A673 (cell line): ENCODE results near the gene FAM3B. TPM values are rescaled to one million over a fixed set of nuclear protein-coding genes. Genes with fewer than 3 reads are reported as not detected.
"Not testable (repeated sequence)": the region's sequence is repeated elsewhere in the genome, so short reads cannot be mapped to it uniquely, and the experiment has no call there.

ENCODE experiments used
- BruUV-seq: library from RNA; stranded (reverse); fragments of 400-500 nt; replicated peaks from 2 replicates; lab custom pipeline; 2021; lab: Mats Ljungman, UMichigan
- CTCF ChIA-PET: fragments of 300-600 bp; sonication (Branson Sonifier 250); formaldehyde crosslinking; loops from one replicate; lab custom pipeline; 2022; ENCODE audit warnings: antibody characterized with exemption; lab: Charles Lee
- POLR2A ChIA-PET: fragments of 300-600 bp; sonication (Branson Sonifier 250); formaldehyde crosslinking; loops from one replicate; lab custom pipeline; 2022; ENCODE audit warnings: antibody characterized with exemption; ENCODE audit not compliant: low non-redundant PET; lab: Charles Lee
- DNase-seq: peaks from one replicate; pipeline ENCODE4 v3.0.0-alpha.2; 2015; ENCODE audit warnings: low spot score
- H3K27ac ChIP-seq: fragments of 200-600 bp; sonication (generic); 2 replicates; pipeline ENCODE4 v1.5.1; 2016; ENCODE audit warnings: mixed run types, low read depth, mild to moderate bottlenecking, mixed read lengths, antibody characterized with exemption, low read length; ENCODE audit not compliant: poor library complexity, severe bottlenecking
- H3K27me3 ChIP-seq: fragments of 200-600 bp; sonication (generic); replicated peaks from 2 replicates; pipeline ENCODE4 v1.6.1; 2017; ENCODE audit warnings: mixed run types, low read depth, mild to moderate bottlenecking, mixed read lengths, antibody characterized with exemption, low read length; ENCODE audit not compliant: insufficient read depth, poor library complexity
- H3K36me3 ChIP-seq: fragments of 200-600 bp; sonication (generic); 2 replicates; pipeline ENCODE4 v1.6.1; 2016; ENCODE audit warnings: mixed run types, mild to moderate bottlenecking, mixed read lengths, antibody characterized with exemption, low read length; ENCODE audit not compliant: insufficient read depth, poor library complexity, severe bottlenecking
- H3K4me1 ChIP-seq: fragments of 200-600 bp; sonication (generic); 2 replicates; pipeline ENCODE4 v1.6.1; 2017; ENCODE audit warnings: mixed run types, mild to moderate bottlenecking, mixed read lengths, antibody characterized with exemption, low read length; ENCODE audit not compliant: insufficient read depth, poor library complexity, severe bottlenecking
- H3K4me3 ChIP-seq: fragments of 200-600 bp; sonication (generic); 2 replicates; pipeline ENCODE4 v1.5.1; 2016; ENCODE audit warnings: low read depth, mixed run types, mild to moderate bottlenecking, mixed read lengths, low read length; ENCODE audit not compliant: poor library complexity, severe bottlenecking
- H3K9me3 ChIP-seq: fragments of 200-600 bp; sonication (generic); 2 replicates; pipeline ENCODE4 v1.6.1; 2016; ENCODE audit warnings: mixed run types, low read depth, mild to moderate bottlenecking, mixed read lengths, antibody characterized with exemption, low read length; ENCODE audit not compliant: poor library complexity, severe bottlenecking
- EZH2 ChIP-seq: fragments of 200-600 bp; sonication (generic); IDR thresholded peaks from 2 replicates; pipeline ENCODE4 v1.6.1; 2017; ENCODE audit warnings: borderline replicate concordance, low read depth, mild to moderate bottlenecking, mixed read lengths, antibody characterized with exemption, low read length; ENCODE audit not compliant: poor library complexity, severe bottlenecking
- intact Hi-C: fragments of 100-400 bp; cut with micrococcal nuclease; formaldehyde crosslinking; loops from one replicate; pipeline ENCODE4 v1.10.0; 2022; ENCODE audit not compliant: unreplicated experiment
- total RNA-seq: library from RNA; stranded (reverse); gene quantifications from 2 replicates; pipeline ENCODE4 v1.2.3, GENCODE V29; 2021
- TF ChIP-seq, protein P1 (sequence below): fragments of 300-800, 200-600 bp; sonication (generic); conservative IDR thresholded peaks from 2 replicates; pipeline ENCODE4 v1.5.1; 2017; ENCODE audit warnings: low read depth, mild to moderate bottlenecking, antibody characterized with exemption, low read length, moderate library complexity, mixed read lengths

The FAM3B gene
- total RNA-seq, 1 experiment from 2014 or later, result not detected

DNA sequence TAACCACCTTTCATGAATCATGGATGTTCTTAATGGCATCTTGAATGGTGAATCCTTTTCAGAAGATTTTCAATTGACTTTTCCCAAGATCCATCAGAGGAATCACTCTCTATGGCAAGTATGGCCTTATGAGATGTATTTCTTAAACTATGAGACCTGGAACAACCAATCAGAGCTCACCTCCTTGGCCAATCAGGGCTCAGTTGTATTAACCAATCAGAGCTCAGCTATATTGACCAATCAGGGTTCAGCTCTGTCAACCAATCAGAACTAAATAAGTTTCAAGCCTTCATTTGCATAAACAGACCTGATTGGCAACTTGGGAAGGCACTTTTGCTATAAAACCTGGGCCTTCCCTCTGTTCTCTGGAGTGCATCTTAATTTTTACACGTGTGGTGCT lies 13.6 kb upstream of the FAM3B start:
- H3K36me3 ChIP-seq, result no peaks in the 10 kb centered on the region
- CTCF ChIA-PET, result interaction anchor here (0.7 kb wide), 1 partner anchor 17 kb away, joined by 3 read pairs; no protein-coding TSS in a partner anchor
- H3K27ac ChIP-seq, result no peak overlapping the region
- no peaks in the 10 kb centered on the region for H3K4me1 ChIP-seq
- no peaks in the 10 kb centered on the region for H3K9me3 ChIP-seq
- H3K27me3 ChIP-seq, result no peaks in the 10 kb centered on the region
- BruUV-seq, result no TSS peak
- intact Hi-C loops, result no loop called here
- no peak overlapping the region for H3K4me3 ChIP-seq
- no peak for DNase-seq
- POLR2A ChIA-PET, result no interaction called here
- TF ChIP-seq, protein P1, sequence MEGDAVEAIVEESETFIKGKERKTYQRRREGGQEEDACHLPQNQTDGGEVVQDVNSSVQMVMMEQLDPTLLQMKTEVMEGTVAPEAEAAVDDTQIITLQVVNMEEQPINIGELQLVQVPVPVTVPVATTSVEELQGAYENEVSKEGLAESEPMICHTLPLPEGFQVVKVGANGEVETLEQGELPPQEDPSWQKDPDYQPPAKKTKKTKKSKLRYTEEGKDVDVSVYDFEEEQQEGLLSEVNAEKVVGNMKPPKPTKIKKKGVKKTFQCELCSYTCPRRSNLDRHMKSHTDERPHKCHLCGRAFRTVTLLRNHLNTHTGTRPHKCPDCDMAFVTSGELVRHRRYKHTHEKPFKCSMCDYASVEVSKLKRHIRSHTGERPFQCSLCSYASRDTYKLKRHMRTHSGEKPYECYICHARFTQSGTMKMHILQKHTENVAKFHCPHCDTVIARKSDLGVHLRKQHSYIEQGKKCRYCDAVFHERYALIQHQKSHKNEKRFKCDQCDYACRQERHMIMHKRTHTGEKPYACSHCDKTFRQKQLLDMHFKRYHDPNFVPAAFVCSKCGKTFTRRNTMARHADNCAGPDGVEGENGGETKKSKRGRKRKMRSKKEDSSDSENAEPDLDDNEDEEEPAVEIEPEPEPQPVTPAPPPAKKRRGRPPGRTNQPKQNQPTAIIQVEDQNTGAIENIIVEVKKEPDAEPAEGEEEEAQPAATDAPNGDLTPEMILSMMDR, result no peak
- no peak for TF ChIP-seq EZH2

GRCh38 chr21:41304068-41304720 lies 12.4 kb upstream of the FAM3B start:
- intact Hi-C loops, result no loop called here
- ChIA-PET CTCF (no interaction called here), POLR2A (no interaction called here)
- no peak overlapping the region for H3K4me3 ChIP-seq
- no peak overlapping the region for H3K27ac ChIP-seq
- H3K27me3 ChIP-seq, result no peaks in the 10 kb centered on the region
- no peaks in the 10 kb centered on the region for H3K36me3 ChIP-seq
- no peaks in the 10 kb centered on the region for H3K9me3 ChIP-seq
- DNase-seq, result no peak
- no peaks in the 10 kb centered on the region for H3K4me1 ChIP-seq
- no TSS peak for BruUV-seq
- TF ChIP-seq, protein P1, result no peak
- no peak for TF ChIP-seq EZH2

DNA sequence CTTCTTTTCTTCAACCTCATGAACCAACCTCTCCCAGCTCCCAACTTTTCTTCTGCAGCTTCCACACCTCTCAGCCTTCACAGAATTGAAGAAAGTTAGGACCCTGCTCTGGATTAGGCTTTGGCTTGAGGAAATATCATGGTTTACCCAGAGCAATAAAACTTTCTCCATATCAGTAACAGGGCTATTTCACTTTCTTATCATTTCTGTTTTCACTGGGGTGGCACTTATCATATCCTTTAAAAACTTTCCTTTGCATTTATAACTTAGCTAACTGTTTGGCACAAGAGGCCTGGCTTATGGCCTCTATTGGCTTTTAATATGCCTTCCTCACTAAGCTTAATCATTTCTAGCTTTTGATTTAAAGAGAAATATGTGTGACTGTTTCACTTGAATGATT lies 9.4 kb upstream of the FAM3B start:
- DNase-seq, result no peak
- BruUV-seq, result no TSS peak
- intact Hi-C loops, result no loop called here
- Histone ChIP-seq H3K4me3 (no peak overlapping the region), H3K27me3 (no peaks in the 10 kb centered on the region), H3K36me3 (no peaks in the 10 kb centered on the region), H3K4me1 (no peaks in the 10 kb centered on the region), H3K27ac (no peak overlapping the region), H3K9me3 (no peaks in the 10 kb centered on the region)
- TF ChIP-seq, protein P1, result no peak
- no peak for TF ChIP-seq EZH2
- POLR2A ChIA-PET, result no interaction called here
- CTCF ChIA-PET, result interaction anchor here (0.6 kb wide), 1 partner anchor 201 kb away, joined by 6 read pairs; the partner anchor contains the start of gene TMPRSS2

DNA sequence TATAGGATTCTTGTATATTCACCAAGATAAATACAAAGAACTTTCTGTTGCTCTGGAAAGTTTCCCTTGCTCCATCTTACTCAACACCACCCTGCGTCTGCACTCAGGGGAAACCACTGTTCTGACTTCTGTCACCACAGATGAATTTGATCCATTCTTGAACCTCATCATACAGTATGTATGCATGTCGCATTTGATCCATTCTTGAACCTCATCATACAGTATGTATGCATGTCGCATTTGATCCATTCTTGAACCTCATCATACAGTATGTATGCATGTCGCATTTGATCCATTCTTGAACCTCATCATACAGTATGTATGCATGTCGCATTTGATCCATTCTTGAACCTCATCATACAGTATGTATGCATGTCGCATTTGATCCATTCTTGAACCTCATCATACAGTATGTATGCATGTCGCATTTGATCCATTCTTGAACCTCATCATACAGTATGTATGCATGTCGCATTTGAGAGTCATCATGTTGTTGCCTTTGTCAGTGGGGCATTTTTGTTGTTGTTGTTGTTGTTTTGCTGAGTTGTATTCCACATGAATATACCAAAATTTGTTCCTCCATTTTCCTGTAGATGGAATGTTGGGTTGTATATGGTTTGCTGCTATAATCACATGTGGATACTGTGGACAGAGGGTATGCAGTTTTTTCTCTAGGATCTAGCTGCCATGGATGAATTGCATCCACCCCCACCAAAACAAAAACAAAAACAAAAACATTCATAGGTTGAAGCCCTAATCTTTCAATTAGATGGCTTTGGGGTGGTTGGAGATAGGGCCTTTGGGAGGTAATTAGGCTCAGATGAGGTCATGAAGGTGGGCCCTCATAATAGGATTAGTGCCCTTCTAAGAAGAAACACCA lies 3.1 kb upstream of the FAM3B start:
- H3K9me3 ChIP-seq, H3K4me1 ChIP-seq, BruUV-seq, POLR2A ChIA-PET, H3K4me3 ChIP-seq, H3K36me3 ChIP-seq, H3K27ac ChIP-seq, intact Hi-C loops, CTCF ChIA-PET, DNase-seq: not testable (repeated sequence)
- H3K27me3 ChIP-seq, result peaks cover 26% of the 10 kb centered on the region
